Heart right ventricle (tissue), 16 donors: ENCODE data around the gene HOXA10. TPM values are rescaled to one million over a fixed set of nuclear protein-coding genes. Genes with fewer than 3 reads are reported as not detected.
A peak's percentile ranks its signal among the peaks of the same experiment; 100 is the strongest.

Experiments
- ATAC-seq, 8 donors: fragments of 200-7000 bp; cut with Tn5 transposase; one replicate each; pipeline ENCODE4 v1.9.1; 2020; ENCODE audit warnings: mild to moderate bottlenecking in 8 of 8, moderate library complexity in 8 of 8, moderate number of reproducible peaks in 1 of 8
- DNase-seq, 2 donors: peaks; one replicate each; pipeline ENCODE4 v3.0.0-alpha.2; 2020
- H3K27ac ChIP-seq, 10 donors: fragments of 200-600 bp; sonication (generic) in 2 of 10; one replicate each; pipeline versions ENCODE4 v1.5.0 to v1.8.0; 2020 to 2022; ENCODE audit warnings: mild to moderate bottlenecking in 3 of 10
- H3K27me3 ChIP-seq, 7 donors: fragments of 200-600 bp; one replicate each; pipeline ENCODE4 v1.8.0; 2021 to 2022; ENCODE audit warnings: mild to moderate bottlenecking in 2 of 7
- H3K36me3 ChIP-seq, 9 donors: fragments of 200-600 bp; sonication (generic) in 1 of 9; one replicate each; pipeline versions ENCODE4 v1.5.0 to v1.8.0; 2020 to 2022; ENCODE audit warnings: mild to moderate bottlenecking in 2 of 9
- H3K4me1 ChIP-seq, 9 donors: fragments of 200-600 bp; sonication (generic) in 1 of 9; one replicate each; pipeline versions ENCODE4 v1.5.0 to v1.8.0; 2020 to 2022; ENCODE audit warnings: mild to moderate bottlenecking in 4 of 9
- H3K4me3 ChIP-seq, 10 donors: fragments of 200-600 bp; sonication (generic) in 2 of 10; one replicate each; pipeline versions ENCODE4 v1.5.0 to v1.8.0; 2020 to 2022; ENCODE audit warnings: mild to moderate bottlenecking in 7 of 10, moderate library complexity in 2 of 10
- H3K9me3 ChIP-seq, 11 donors: fragments of 200-600 bp in 10 of 11; sonication (generic) in 2 of 11; one replicate each; pipeline versions ENCODE4 v1.5.0 to v1.8.0; 2013 to 2022; ENCODE audit warnings: mild to moderate bottlenecking in 2 of 11, control low read depth in 1 of 11, moderate library complexity in 1 of 11
- CTCF ChIP-seq, 9 donors: fragments of 200-600 bp; sonication (generic) in 2 of 9; IDR thresholded peaks; one replicate each; pipeline versions ENCODE4 v1.5.0 to v1.8.0; 2021 to 2022; ENCODE audit warnings: antibody characterized with exemption in 9 of 9, mild to moderate bottlenecking in 5 of 9, moderate library complexity in 1 of 9
- WGBS, 2 donors: extraction: QIAGEN DNeasy Blood & Tissue Kit; methylation state at CpG; one replicate each; pipeline ENCODE4 v1.1.7; 2013; ENCODE audit warnings: inconsistent platforms in 1 of 2; 5-methylcytosine and 5-hydroxymethylcytosine counted together
- intact Hi-C, 10 donors: fragments of 100-400 bp; cut with DNase I; formaldehyde crosslinking; loops; one replicate each; pipeline versions ENCODE4 v1.11.1 to v1.14.2; 2022
- polyA plus RNA-seq, 2 donors: library from polyadenylated mRNA; stranded (reverse); fragments of 200-250 nt; gene quantifications; one replicate each; pipeline ENCODE4 v1.2.3, GENCODE V29; 2013
- total RNA-seq, 10 donors: library from RNA; stranded (reverse); fragmentation: NEBNext Ultra II Directional in 3 of 10; extraction: Animal tissue kit (Norgen Biotek cat#: 25700) in 3 of 10; gene quantifications; one replicate each; pipeline versions ENCODE4 v1.2.1 to v1.2.4, GENCODE V29; 2021 to 2023
- donor health status: Arrhythmogenic right ventricular cardiomyopathy.
- donor health status: ischemic (EF 13 %, LVEDD 7.1; RV severe dilation, severe dysfunction).
- donor health status: healthy with polysubstance abuse.
- donor health status: DM: no; HTN: yes; CAD: no.
- donor health status: DM: no; HTN: no; CAD: no.
- donor health status: ischemic (EF 25% LVEDD 6.9; RV normal size, moderate dysfunction).
- donor health status: ischemic (EF 25% LVEDD 5.7; RV mildly dilated, moderate dysfunction).
- donor health status: healthy.
- donor health status: DM: yes; HTN: yes; CAD: no.
- donor health status: Ischemic cardiomyopathy.
- donor health status: ischemic (EF 35%, LVEDD 5.7; RV mildly dilated, moderate dysfunction).
- donor health status: nonischemic (EF 11% LVEDD 7.7; RV severe dilation, severe dysfunction).
- donor health status: DM: yes; HTN: yes; CAD: no.
- donor health status: PGD.
- donor health status: ischemic (EF 29% LVEDD 5.4; RV normal size, mild dysfunction).
- donor health status: nonischemic (EF 23%, LVEDD 6.1; RV moderate dilation, normal function).

The HOXA10 gene
- total and polyA plus RNA-seq, 12 donors: 0.03 to 0.19 TPM; not detected in 10

GRCh38 chr7:27193335-27194001 lies 19.3 kb upstream of the HOXA10 start:
- Histone ChIP-seq H3K27ac (no peak overlapping the region), H3K9me3 (no peaks in the 10 kb centered on the region), H3K4me1 (peaks cover 11 to 35% (median 23%) of the 10 kb centered on the region in 9 donors), H3K36me3 (no peaks in the 10 kb centered on the region), H3K27me3 (peaks cover 61 to 100% (median 100%) of the 10 kb centered on the region in 7 donors), H3K4me3 (peak overlapping the region in 8 of 10 donors; percentile 14 to 41 (median 30))
- ATAC-seq (no peak), DNase-seq (no peak)
- no peak for TF ChIP-seq CTCF (IDR thresholded peaks at IDR 0.05)
- intact Hi-C loops: loop anchor here in 7 of 10 donors (5.0 to 10.0 kb wide), 5 partner anchors 581 to 901 kb away; no protein-coding TSS in a partner anchor
- 12 to 20% methylated on average over 29 of the region's 29 CpGs for WGBS, 2 donors

GRCh38 chr7:27192546-27193334 lies 18.6 kb upstream of the HOXA10 start:
- TF ChIP-seq CTCF (IDR thresholded peaks at IDR 0.05): peak in 1 of 9 donors; percentile 17
- WGBS, 2 donors: 1 to 3% methylated on average over 78 of the region's 78 CpGs
- Histone ChIP-seq H3K27ac (no peak overlapping the region), H3K4me1 (peaks cover 14 to 41% (median 30%) of the 10 kb centered on the region in 9 donors), H3K4me3 (peak overlapping the region; percentile 9 to 41 (median 28)), H3K27me3 (peaks cover 61 to 100% (median 100%) of the 10 kb centered on the region in 7 donors), H3K36me3 (no peaks in the 10 kb centered on the region), H3K9me3 (no peaks in the 10 kb centered on the region)
- DNase-seq: no peak
- ATAC-seq: peak in 3 of 8 donors; percentile 32 to 57 (median 46)
- intact Hi-C loops: loop anchor here in 7 of 10 donors (5.0 to 10.0 kb wide), 5 partner anchors 582 to 902 kb away; no protein-coding TSS in a partner anchor

GRCh38 chr7:27191833-27192545 lies 17.9 kb upstream of the HOXA10 start:
- no peak for TF ChIP-seq CTCF (IDR thresholded peaks at IDR 0.05)
- intact Hi-C loops: loop anchor here in 7 of 10 donors (5.0 to 10.0 kb wide), 5 partner anchors 583 to 903 kb away; no protein-coding TSS in a partner anchor
- DNase-seq: no peak
- ATAC-seq: no peak
- Histone ChIP-seq H3K4me3 (peak overlapping the region in 7 of 10 donors; percentile 9 to 41 (median 30)), H3K27me3 (peaks cover 62 to 100% (median 100%) of the 10 kb centered on the region in 7 donors), H3K36me3 (no peaks in the 10 kb centered on the region), H3K27ac (no peak overlapping the region), H3K4me1 (peaks cover 14 to 43% (median 32%) of the 10 kb centered on the region in 9 donors), H3K9me3 (no peaks in the 10 kb centered on the region)
- WGBS, 2 donors: 10 to 15% methylated on average over 42 of the region's 42 CpGs
